ENCODE measurements around the gene CASTOR1.

Gene CASTOR1

DNA sequence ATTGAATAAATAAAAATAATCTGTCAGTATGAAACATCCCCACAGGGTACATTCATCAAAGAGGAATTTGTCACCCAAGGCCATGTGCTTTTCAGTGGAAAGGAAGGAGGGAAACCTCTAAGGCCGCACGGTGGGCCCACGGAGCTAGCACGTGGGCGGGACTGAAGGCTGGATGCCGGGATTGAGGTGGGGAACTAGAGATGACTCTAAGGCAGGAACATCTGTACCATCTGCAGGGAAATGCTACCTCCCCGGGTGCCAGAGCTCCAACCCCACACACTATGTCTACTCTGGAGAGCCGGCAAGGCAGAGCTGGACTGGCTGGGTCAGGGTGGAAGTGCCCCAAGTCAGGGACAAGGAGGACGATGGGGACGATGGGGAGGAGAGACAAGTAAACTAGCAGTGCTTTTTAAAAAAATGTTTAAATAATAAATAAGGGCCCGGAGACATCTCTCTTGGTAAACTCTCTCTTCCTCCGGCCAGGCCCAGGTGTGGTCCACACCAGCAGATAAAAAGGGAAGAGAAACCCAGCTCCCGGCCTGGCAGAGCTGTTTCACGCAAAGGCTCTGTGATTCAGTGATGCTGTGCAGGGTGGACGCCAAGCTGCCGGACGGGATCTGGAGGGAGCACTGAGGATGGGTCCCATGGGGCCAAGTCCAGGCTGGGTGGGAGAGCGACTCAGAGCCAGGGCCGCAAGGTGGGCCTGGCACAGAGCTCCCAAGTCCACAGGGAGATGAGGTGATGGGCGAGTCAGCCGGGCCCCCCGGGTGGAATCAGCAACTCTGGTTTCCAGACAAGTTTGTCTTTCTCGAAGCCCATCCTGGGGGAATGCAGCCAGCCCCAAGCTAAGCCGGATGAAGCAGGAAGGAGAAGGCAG, 48.5 kb downstream of the CASTOR1 start:
- TF ChIP-seq, protein P1, sequence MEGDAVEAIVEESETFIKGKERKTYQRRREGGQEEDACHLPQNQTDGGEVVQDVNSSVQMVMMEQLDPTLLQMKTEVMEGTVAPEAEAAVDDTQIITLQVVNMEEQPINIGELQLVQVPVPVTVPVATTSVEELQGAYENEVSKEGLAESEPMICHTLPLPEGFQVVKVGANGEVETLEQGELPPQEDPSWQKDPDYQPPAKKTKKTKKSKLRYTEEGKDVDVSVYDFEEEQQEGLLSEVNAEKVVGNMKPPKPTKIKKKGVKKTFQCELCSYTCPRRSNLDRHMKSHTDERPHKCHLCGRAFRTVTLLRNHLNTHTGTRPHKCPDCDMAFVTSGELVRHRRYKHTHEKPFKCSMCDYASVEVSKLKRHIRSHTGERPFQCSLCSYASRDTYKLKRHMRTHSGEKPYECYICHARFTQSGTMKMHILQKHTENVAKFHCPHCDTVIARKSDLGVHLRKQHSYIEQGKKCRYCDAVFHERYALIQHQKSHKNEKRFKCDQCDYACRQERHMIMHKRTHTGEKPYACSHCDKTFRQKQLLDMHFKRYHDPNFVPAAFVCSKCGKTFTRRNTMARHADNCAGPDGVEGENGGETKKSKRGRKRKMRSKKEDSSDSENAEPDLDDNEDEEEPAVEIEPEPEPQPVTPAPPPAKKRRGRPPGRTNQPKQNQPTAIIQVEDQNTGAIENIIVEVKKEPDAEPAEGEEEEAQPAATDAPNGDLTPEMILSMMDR (IDR thresholded peaks at IDR 0.05; ENCODE audit: extremely low read depth, missing control alignments): no peak
- DNase-seq (ENCODE audit: low spot score): no peak

DNA sequence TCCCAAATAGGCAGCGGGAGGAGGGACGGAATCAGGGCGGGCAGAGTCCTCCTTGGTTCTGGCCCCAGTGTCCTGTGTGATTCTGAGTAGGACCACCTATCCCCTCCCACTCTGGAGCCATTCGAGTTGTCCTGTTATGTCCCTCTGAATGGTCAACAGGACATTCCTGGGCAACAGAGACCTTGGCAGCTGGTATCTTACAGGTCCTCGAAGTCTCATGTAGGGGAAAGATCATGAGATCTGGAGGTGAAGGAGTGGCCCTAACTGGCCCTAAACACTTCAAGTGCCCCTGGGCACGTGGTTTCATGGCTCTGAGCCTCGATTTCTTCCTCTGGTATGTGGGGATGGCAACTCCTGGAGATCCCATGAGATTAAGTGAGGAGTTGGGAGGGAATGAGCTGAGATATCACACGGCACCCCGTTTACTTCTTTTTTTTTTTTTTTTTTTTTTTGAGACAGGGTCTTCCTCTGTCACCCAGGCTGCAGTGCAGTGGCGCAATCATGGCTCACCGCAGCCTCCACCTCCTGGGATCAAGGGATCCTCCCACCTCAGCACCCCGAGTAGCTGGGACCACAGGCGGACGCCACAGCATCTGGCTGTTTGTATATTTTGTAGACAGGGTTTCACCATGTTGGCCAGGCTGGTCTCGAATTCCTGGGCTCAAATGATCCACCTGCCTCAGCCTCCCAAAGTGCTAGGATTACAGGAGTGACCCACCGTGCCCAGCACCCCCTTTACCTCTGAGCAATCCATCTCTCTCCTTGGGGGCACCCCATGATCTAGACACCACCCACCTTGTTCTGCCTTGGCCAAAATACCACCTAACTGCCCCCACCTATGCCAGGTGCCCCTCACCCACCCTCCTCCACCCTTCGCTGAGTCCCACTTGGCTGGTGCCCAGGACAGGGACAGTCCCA, 49.6 kb downstream of the CASTOR1 start:
- no peak for DNase-seq (ENCODE audit: low spot score)
- TF ChIP-seq, protein P1 (IDR thresholded peaks at IDR 0.05; ENCODE audit: extremely low read depth, missing control alignments): no peak

DNA sequence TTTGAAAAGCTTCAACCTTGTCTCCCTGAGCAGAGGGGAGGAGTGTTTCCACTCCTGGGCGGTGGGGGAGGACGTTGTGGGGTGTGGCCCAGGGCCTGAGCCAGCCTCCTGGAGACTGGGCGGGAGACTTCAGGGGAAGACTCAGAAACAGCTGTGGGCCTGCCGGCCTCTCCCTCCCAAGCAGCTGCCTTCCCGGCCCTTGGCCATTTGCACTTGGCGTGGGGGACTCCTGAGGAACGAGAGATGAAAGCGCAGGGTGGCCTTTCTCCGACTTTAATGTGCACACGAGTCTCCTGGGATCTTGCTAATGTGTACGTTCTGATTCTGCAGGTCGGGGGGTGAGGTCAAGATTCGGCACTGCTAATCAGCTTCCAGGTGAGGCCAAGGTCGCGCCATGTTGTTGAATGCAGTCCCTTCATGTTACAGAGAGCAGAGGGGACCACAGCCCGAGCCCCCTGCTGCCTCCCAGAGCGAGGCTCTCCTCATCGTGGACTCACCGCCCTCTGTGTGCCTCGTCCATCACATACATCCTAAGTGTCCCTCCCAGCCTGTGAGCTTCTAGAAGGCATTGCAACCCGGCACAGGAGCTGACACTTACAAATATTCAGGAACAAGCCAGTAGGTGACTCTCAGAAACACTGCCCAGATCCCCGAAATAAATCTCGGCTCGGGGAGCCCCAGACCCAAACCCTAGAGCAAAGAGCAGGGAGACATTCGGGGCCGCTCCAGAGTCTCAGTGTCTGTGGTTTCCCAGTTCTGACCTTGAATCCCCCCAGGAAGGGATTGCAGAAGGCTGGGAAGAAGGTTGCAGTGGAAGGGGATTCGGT, 50.4 kb downstream of the CASTOR1 start:
- no peak for DNase-seq (ENCODE audit: low spot score)
- TF ChIP-seq, protein P1 (IDR thresholded peaks at IDR 0.05; ENCODE audit: extremely low read depth, missing control alignments): no peak

DNA sequence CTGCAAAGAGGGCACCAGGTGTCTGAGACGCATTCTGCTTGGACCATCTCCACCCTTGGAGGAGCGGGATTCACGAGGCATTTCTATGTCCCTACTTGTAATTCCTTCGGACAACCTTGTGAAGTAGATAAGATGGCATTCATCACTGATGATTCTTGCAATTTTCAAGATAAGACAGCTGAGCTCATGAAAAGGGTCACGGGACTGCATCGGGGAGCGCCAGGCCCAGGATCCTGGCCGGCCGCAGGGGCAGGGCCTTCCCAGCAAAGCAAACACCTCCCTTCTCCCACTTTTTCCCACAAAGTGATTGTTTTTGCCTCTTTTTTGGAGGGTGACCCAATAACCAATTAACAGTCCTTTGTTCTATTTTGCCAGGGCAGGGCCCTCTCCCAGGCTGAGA, 51.2 kb downstream of the CASTOR1 start:
- no peak for DNase-seq (ENCODE audit: low spot score)
- TF ChIP-seq, protein P1 (IDR thresholded peaks at IDR 0.05; ENCODE audit: extremely low read depth, missing control alignments): no peak

DNA sequence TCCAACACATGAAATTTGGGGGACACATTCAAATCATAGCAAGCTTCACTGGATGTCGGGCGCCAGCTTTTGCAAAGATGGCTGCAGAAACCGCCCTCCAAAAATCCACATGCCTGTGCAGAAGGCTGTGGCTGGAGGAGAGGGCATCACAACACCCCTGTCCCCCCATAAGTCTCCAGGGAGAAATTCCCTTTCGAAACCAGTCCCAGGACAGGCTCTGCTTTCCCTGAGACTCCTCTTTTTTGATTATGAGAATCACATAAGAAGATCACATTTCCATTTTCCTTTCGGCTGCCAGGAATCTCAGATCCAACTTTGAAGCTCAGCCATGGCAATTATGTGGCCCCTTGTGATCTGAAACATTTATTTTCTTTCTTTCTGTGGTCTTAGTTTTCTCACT, 52.4 kb downstream of the CASTOR1 start:
- TF ChIP-seq, protein P1 (IDR thresholded peaks at IDR 0.05; ENCODE audit: extremely low read depth, missing control alignments): no peak

DNA sequence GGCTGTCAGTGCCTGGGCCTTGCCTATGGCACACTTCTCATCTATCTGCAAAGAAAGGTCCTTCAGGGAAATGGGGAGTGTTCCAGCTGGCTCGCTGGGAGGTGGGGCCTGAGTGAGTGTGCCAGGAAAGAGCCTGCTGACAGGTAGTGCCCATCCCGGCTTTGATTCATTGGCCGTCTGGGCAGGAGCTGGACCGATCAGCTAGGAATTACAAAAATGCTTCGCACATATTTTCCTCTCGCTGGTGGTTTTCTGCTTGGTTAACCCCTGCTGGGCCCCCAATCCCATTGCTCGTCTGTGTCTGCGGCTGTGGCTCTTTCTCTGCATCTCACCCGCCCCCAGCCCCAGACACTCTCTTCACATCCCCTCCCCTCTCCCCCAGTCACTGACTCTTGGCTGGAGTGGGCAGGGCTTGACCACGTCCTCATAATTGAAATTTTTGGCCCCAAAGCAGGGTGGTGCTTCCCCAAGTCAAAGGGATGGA, 53.6 kb downstream of the CASTOR1 start:
- TF ChIP-seq, protein P1 (IDR thresholded peaks at IDR 0.05; ENCODE audit: extremely low read depth, missing control alignments): no peak
- no peak for DNase-seq (ENCODE audit: low spot score)

More for the DNA sequence above, 52.4 kb downstream of the CASTOR1 start:
- no peak for DNase-seq (ENCODE audit: low spot score)
